ENCODE results near the gene ZFHX2.

ZFHX2 gene

GRCh38 chr14:23559010-23559925 lies 7.7 kb upstream of the ZFHX2 start:
- DNase-seq: no peak

GRCh38 chr14:23558346-23559009 lies 6.9 kb upstream of the ZFHX2 start:
- DNase-seq: no peak

- no peak for DNase-seq
These were observed 6.4 kb upstream of the ZFHX2 start for GRCh38 chr14:23557946-23558345.

- no peak for DNase-seq
These were observed 6.0 kb upstream of the ZFHX2 start for GRCh38 chr14:23557521-23557920.

- peak; percentile 22 for DNase-seq
These were observed 5.3 kb upstream of the ZFHX2 start for GRCh38 chr14:23556700-23557440.

- peak; percentile 91 for DNase-seq
These were observed 4.5 kb upstream of the ZFHX2 start, which contains the start of gene THTPA for GRCh38 chr14:23555882-23556699. THTPA (plus strand) TSS chr14:23556271; CDS start chr14:23556758, 487 bp downstream.

GRCh38 chr14:23555533-23555881 lies 3.9 kb upstream of the ZFHX2 start:
- no peak for DNase-seq

- DNase-seq: no peak
These were observed 726 bp downstream of the ZFHX2 start for GRCh38 chr14:23550812-23551265.

- no peak for DNase-seq
These were observed 1.3 kb downstream of the ZFHX2 start for GRCh38 chr14:23550131-23550811.

- DNase-seq: no peak
These were observed 2.9 kb downstream of the ZFHX2 start for GRCh38 chr14:23548351-23549318.

GRCh38 chr14:23547924-23548323 lies 3.6 kb downstream of the ZFHX2 start:
- no peak for DNase-seq

- no peak for DNase-seq
These were observed 5.0 kb downstream of the ZFHX2 start for GRCh38 chr14:23546450-23547035.

GRCh38 chr14:23545740-23546365 lies 5.7 kb downstream of the ZFHX2 start:
- DNase-seq: no peak

GRCh38 chr14:23544511-23545447 lies 6.8 kb downstream of the ZFHX2 start:
- no peak for DNase-seq

GRCh38 chr14:23543403-23543802 lies 8.2 kb downstream of the ZFHX2 start:
- DNase-seq: no peak

- no peak for DNase-seq
These were observed 9.3 kb downstream of the ZFHX2 start for GRCh38 chr14:23542261-23542660.

GRCh38 chr14:23540141-23540469 lies 11.5 kb downstream of the ZFHX2 start:
- DNase-seq: no peak

GRCh38 chr14:23539248-23540140 lies 12.1 kb downstream of the ZFHX2 start:
- DNase-seq: peak; percentile 37
